GM13977 (cell line): ENCODE results near the gene ANGPTL2.

Experiments
- DNase-seq: peaks from one replicate; pipeline ENCODE4 v3.0.0; 2012; ENCODE audit warnings: low spot score
- CTCF ChIP-seq: IDR thresholded peaks from 2 replicates; pipeline ENCODE4 v1.5.1; 2012; ENCODE audit warnings: mild to moderate bottlenecking, control low read depth; ENCODE audit not compliant: insufficient read depth; ENCODE audit errors: extremely low read depth, missing control alignments
- in situ Hi-C: fragments of 300-500 bp; cut with MboI; formaldehyde crosslinking; loops from one replicate; pipeline ENCODE4 v1.12.0; 2022; ENCODE audit warnings: low sequenced_read_pairs, low pct_unique_long_range_greater_than_20kb, mixed read lengths, inconsistent platforms; ENCODE audit not compliant: unreplicated experiment

The ANGPTL2 gene

GRCh38 chr9:127105805-127106465, 16.5 kb downstream of the ANGPTL2 start:
- in situ Hi-C loops, result no loop called here
- DNase-seq, result no peak
- TF ChIP-seq CTCF, result no peak

GRCh38 chr9:127104581-127105311, 17.7 kb downstream of the ANGPTL2 start:
- TF ChIP-seq CTCF, result no peak
- in situ Hi-C loops, result no loop called here

GRCh38 chr9:127102788-127103187, 19.6 kb downstream of the ANGPTL2 start:
- TF ChIP-seq CTCF, result no peak
- in situ Hi-C loops, result no loop called here
- no peak for DNase-seq

More at GRCh38 chr9:127104581-127105311, 17.7 kb downstream of the ANGPTL2 start:
- no peak for DNase-seq

- in situ Hi-C loops, result no loop called here
- no peak for TF ChIP-seq CTCF
- no peak for DNase-seq
Measured at GRCh38 chr9:127102176-127102575, 20.3 kb downstream of the ANGPTL2 start.

- in situ Hi-C loops, result no loop called here
- no peak for DNase-seq
- TF ChIP-seq CTCF, result no peak
Measured at GRCh38 chr9:127099664-127100063, 22.8 kb downstream of the ANGPTL2 start.

GRCh38 chr9:127098916-127099553, 23.4 kb downstream of the ANGPTL2 start:
- DNase-seq, result no peak
- in situ Hi-C loops, result no loop called here
- no peak for TF ChIP-seq CTCF
